GM12878 (cell line): ENCODE results near the gene ANKRD34A. TPM values are rescaled to one million over a fixed set of nuclear protein-coding genes. Genes with fewer than 3 reads are reported as not detected.
A peak's percentile ranks its signal among the peaks of the same experiment; 100 is the strongest.

ENCODE experiments used
- ATF7 ChIP-seq: fragments of 450-650 bp; IDR thresholded peaks from 2 replicates; pipeline ENCODE4 v1.6.1; 2016; ENCODE audit warnings: low read depth, mild to moderate bottlenecking
- CBX5 ChIP-seq: sonication (generic); IDR thresholded peaks from 2 replicates; pipeline ENCODE4 v1.6.1; 2016; ENCODE audit warnings: low read depth, moderate library complexity, mild to moderate bottlenecking, inconsistent platforms
- FOXM1 ChIP-seq: IDR thresholded peaks from 2 replicates; pipeline ENCODE4 v1.6.1; 2012; ENCODE audit warnings: low read depth, mild to moderate bottlenecking, inconsistent platforms, low read length, moderate library complexity
- IRF4 ChIP-seq: IDR thresholded peaks from 2 replicates; pipeline ENCODE4 v1.6.1; 2011; ENCODE audit warnings: low read depth, low read length
- MEF2A ChIP-seq: IDR thresholded peaks from 2 replicates; pipeline ENCODE4 v1.6.1; 2011; ENCODE audit warnings: low read depth, mild to moderate bottlenecking, low read length, moderate library complexity; ENCODE audit not compliant: insufficient read depth
- MXI1 ChIP-seq: fragments of 150-350 bp; IDR thresholded peaks from 2 replicates; pipeline ENCODE4 v1.6.1; 2011; ENCODE audit warnings: low read depth, mild to moderate bottlenecking, inconsistent platforms, low read length, improper control_type of control experiment
- NFXL1 ChIP-seq: fragments of 450-650 bp; IDR thresholded peaks from 2 replicates; pipeline ENCODE4 v1.6.1; 2017; ENCODE audit warnings: antibody characterized with exemption, mild to moderate bottlenecking, borderline replicate concordance
- PAX8 ChIP-seq: fragments of 450-650 bp; IDR thresholded peaks from 2 replicates; pipeline ENCODE4 v1.6.1; 2017; ENCODE audit warnings: mild to moderate bottlenecking, moderate library complexity
- RAD21 ChIP-seq: IDR thresholded peaks from 2 replicates; pipeline ENCODE4 v1.6.1; 2011; ENCODE audit warnings: mild to moderate bottlenecking, low read depth, low read length, moderate library complexity; ENCODE audit not compliant: insufficient read depth
- SMAD5 ChIP-seq: IDR thresholded peaks from 2 replicates; pipeline ENCODE4 v1.6.1; 2016; ENCODE audit warnings: antibody characterized with exemption, low read depth
- SREBF2 ChIP-seq: IDR thresholded peaks from 2 replicates; pipeline ENCODE4 v1.6.1; 2012; ENCODE audit warnings: mild to moderate bottlenecking, low read length
- TAF1 ChIP-seq: IDR thresholded peaks from 2 replicates; pipeline ENCODE4 v1.6.1; 2011; ENCODE audit warnings: mild to moderate bottlenecking, low read depth, low read length, borderline replicate concordance
- TCF7 ChIP-seq: IDR thresholded peaks from 2 replicates; pipeline ENCODE4 v1.6.1; 2014; ENCODE audit warnings: antibody characterized with exemption, borderline replicate concordance
- ZNF274 ChIP-seq: IDR thresholded peaks from one replicate; pipeline ENCODE4 v1.8.0; 2011; ENCODE audit not compliant: insufficient read length, insufficient read depth
- ZNF384 ChIP-seq: IDR thresholded peaks from 2 replicates; pipeline ENCODE4 v1.6.1; 2012; ENCODE audit warnings: low read depth, mild to moderate bottlenecking, low read length, improper control_type of control experiment, borderline replicate concordance
- ZZZ3 ChIP-seq: IDR thresholded peaks from 2 replicates; pipeline ENCODE4 v1.6.1; 2011; ENCODE audit warnings: low read depth; ENCODE audit not compliant: control insufficient read depth, insufficient read length
- polyA plus RNA-seq, 11 experiments: library from polyadenylated mRNA; depleted of rRNA in 4 of 11; unstranded in 6 of 11; stranded (reverse) in 5 of 11; fragments of >200 nt; fragmentation: Nextera tagmentation in 4 of 11; fragmentation: Illumina TruSeq in 1 of 11; extraction: Ambion mirVana in 4 of 11; extraction: Trizol in 1 of 11; gene quantifications; 1 replicate in 1 of 11; 2 replicates in 10 of 11; pipeline versions ENCODE4 v1.2.1 to v1.2.3, GENCODE V29; 2011 to 2016; ENCODE audit warnings: inconsistent platforms in 2 of 11, missing spikeins in 2 of 11, low read depth in 1 of 11
- total RNA-seq, 4 experiments: library from RNA; depleted of rRNA in 3 of 4; stranded (reverse); fragments of >200 nt in 3 of 4; fragmentation: Illumina TruSeq in 1 of 4; extraction: Trizol in 1 of 4; gene quantifications; 2 replicates each; pipeline versions ENCODE4 v1.2.1 to v1.2.3, GENCODE V29; 2013 to 2021
- TF ChIP-seq, protein P1 (sequence below): fragments of 150-350 bp; IDR thresholded peaks from 2 replicates; pipeline ENCODE4 v1.6.1; 2016; ENCODE audit warnings: low read depth, low read length
- TF ChIP-seq, protein P2 (sequence below): IDR thresholded peaks from 2 replicates; pipeline ENCODE4 v1.6.1; 2011; ENCODE audit warnings: low read depth, low read length, improper control_type of control experiment, borderline replicate concordance
- TF ChIP-seq, protein P3 (sequence below): fragments of 450-650 bp; formaldehyde crosslinking; IDR thresholded peaks from 2 replicates; pipeline ENCODE4 v1.4.0; 2022; ENCODE audit warnings: mild to moderate bottlenecking, moderate library complexity
- TF ChIP-seq, protein P4 (sequence below): IDR thresholded peaks from 2 replicates; pipeline ENCODE4 v1.6.1; 2011; ENCODE audit warnings: borderline replicate concordance, low read depth, mild to moderate bottlenecking, moderate library complexity, mixed read lengths, low read length; ENCODE audit not compliant: insufficient read depth; ENCODE audit errors: extremely low read length

Gene ANKRD34A
- total and polyA plus RNA-seq, 10 of the 15 experiments (the other 5 are each of a cell fraction or from before 2014, with no cell fraction given) = 0.40 to 3.5 (median 1.6) TPM

DNA sequence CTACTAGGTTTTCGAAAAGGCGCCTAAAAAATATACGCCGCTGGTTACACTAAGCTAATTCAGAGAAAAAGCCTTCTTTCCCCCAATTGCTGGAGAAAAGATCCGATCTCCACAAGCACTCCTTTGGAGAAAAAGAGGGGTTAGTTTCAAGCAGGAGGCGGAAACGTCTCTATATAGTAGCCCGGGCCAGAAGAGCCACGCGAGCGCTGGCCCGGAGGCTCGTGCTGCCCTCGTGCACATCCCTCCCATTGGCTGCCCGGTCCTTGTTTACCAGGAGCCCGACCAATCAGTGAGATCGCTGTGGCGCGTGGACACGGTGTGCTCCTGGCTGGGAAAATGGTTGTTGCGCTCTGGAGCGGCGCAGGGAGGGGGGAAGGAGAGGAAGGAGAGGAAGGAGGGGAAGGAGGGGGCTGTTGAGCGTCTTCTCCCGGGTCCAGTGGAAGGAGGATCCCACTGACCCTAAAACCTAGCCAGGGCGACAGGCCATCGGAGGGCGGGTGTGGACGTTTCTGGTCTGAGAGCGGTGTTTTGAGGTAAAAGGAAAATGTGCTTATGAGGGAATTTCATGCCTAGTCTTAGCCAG, 32.1 kb upstream of the ANKRD34A start, which contains the start of gene TXNIP (continued):
- TF ChIP-seq ZNF384 (no peak), ZZZ3 (no peak), MXI1 (peak; percentile 94), ZNF274 (no peak), NFXL1 (no peak), FOXM1 (peak; percentile 81; the same call in 1 of the 2 replicates), SMAD5 (peak; percentile 98), IRF4 (0 out of 2 replicates have a peak, but pooled peaks have one; percentile 29), MEF2A (peak; percentile 71; the same call in 1 of the 2 replicates), TCF7 (peak; percentile 73; the same call in 1 of the 2 replicates), RAD21 (no peak), PAX8 (no peak), TAF1 (peak; percentile 94), CBX5 (0 out of 2 replicates have a peak, but pooled peaks have one; percentile 43), SREBF2 (no peak), ATF7 (no peak)
- TF ChIP-seq, protein P1, sequence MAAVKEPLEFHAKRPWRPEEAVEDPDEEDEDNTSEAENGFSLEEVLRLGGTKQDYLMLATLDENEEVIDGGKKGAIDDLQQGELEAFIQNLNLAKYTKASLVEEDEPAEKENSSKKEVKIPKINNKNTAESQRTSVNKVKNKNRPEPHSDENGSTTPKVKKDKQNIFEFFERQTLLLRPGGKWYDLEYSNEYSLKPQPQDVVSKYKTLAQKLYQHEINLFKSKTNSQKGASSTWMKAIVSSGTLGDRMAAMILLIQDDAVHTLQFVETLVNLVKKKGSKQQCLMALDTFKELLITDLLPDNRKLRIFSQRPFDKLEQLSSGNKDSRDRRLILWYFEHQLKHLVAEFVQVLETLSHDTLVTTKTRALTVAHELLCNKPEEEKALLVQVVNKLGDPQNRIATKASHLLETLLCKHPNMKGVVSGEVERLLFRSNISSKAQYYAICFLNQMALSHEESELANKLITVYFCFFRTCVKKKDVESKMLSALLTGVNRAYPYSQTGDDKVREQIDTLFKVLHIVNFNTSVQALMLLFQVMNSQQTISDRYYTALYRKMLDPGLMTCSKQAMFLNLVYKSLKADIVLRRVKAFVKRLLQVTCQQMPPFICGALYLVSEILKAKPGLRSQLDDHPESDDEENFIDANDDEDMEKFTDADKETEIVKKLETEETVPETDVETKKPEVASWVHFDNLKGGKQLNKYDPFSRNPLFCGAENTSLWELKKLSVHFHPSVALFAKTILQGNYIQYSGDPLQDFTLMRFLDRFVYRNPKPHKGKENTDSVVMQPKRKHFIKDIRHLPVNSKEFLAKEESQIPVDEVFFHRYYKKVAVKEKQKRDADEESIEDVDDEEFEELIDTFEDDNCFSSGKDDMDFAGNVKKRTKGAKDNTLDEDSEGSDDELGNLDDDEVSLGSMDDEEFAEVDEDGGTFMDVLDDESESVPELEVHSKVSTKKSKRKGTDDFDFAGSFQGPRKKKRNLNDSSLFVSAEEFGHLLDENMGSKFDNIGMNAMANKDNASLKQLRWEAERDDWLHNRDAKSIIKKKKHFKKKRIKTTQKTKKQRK = no peak
- TF ChIP-seq, protein P2, sequence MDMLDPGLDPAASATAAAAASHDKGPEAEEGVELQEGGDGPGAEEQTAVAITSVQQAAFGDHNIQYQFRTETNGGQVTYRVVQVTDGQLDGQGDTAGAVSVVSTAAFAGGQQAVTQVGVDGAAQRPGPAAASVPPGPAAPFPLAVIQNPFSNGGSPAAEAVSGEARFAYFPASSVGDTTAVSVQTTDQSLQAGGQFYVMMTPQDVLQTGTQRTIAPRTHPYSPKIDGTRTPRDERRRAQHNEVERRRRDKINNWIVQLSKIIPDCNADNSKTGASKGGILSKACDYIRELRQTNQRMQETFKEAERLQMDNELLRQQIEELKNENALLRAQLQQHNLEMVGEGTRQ = peak; percentile 35; the same call in 1 of the 2 replicates
- TF ChIP-seq, protein P3, sequence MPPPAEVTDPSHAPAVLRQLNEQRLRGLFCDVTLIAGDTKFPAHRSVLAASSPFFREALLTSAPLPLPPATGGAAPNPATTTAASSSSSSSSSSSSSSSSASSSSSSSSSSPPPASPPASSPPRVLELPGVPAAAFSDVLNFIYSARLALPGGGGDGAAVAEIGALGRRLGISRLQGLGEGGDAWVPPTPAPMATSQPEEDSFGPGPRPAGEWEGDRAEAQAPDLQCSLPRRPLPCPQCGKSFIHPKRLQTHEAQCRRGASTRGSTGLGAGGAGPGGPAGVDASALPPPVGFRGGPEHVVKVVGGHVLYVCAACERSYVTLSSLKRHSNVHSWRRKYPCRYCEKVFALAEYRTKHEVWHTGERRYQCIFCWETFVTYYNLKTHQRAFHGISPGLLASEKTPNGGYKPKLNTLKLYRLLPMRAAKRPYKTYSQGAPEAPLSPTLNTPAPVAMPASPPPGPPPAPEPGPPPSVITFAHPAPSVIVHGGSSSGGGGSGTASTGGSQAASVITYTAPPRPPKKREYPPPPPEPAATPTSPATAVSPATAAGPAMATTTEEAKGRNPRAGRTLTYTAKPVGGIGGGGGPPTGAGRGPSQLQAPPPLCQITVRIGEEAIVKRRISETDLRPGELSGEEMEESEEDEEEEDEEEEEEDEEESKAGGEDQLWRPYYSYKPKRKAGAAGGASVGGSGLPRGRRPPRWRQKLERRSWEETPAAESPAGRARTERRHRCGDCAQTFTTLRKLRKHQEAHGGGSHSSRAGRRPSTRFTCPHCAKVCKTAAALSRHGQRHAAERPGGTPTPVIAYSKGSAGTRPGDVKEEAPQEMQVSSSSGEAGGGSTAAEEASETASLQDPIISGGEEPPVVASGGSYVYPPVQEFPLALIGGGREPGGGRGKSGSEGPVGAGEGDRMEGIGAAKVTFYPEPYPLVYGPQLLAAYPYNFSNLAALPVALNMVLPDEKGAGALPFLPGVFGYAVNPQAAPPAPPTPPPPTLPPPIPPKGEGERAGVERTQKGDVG = no peak
- TF ChIP-seq, protein P4, sequence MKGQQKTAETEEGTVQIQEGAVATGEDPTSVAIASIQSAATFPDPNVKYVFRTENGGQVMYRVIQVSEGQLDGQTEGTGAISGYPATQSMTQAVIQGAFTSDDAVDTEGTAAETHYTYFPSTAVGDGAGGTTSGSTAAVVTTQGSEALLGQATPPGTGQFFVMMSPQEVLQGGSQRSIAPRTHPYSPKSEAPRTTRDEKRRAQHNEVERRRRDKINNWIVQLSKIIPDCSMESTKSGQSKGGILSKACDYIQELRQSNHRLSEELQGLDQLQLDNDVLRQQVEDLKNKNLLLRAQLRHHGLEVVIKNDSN = peak; percentile 45
